HPDE6-E6E7 (cell line): Measurements from ENCODE around the gene MRNIP.

Source experiments
- DNase-seq: peaks from one replicate; pipeline ENCODE4 v3.0.0; 2011; ENCODE audit warnings: missing footprints; ENCODE audit errors: extremely low spot score

MRNIP gene

DNA sequence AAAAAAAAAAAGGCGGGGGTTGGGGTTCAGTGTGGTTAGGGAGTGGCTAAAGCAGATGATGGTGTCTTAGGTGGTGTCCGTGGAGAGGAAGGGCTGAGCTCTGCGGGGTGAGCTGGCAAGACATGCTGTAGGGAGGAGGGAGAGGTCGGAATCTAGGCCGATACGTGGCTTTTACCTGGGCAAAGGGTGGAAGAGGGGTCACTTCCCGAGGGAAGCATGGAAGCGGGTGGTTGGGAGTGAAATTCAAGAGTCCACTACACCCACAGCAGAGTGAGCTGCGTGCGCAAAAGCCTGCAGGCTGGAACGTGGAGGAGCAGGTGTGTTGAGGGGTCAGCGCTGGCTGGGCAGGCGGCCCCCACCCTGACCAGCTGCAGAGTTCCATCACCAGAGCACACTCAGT lies 31.3 kb upstream of the MRNIP start:
- no peak for DNase-seq

DNA sequence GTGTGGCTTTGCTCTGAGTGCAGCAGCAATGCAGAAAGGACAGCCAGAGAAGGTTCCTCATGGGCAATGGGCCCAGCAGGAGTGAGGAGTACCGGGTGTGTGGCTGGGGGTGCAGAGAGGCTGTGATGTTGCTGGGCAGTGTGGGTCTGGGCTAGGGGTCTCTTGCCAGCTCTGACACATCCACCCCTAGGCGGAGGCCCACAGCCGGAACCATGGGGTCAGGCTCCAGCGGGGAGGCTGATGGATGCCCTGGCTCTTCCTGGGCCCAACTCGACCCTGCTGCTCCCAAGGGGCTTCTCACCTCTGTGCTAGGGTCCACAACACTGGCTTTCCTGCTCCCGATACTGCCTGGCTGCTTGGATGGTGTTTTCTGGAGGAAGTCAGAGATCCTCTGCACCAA lies 29.2 kb upstream of the MRNIP start:
- DNase-seq, result no peak

DNA sequence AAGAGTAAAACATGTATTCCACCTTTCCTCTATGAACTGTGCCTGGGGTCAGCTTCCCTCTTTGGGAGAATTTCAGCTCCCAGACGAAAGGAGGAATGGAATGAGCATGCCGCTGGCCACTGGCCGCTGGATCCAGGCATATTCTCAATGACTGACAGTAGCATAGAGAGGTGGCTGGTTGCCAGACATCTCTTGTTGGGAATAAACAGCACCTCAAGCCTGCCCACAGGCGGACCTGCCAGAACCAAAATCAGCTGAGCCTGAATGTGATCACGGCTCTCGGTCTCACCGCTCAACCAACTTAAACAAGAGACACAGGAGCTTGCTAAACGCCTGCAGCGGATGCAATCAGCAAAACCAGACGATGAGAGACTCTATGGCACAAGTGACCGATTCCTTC lies 28.5 kb upstream of the MRNIP start:
- no peak for DNase-seq

DNA sequence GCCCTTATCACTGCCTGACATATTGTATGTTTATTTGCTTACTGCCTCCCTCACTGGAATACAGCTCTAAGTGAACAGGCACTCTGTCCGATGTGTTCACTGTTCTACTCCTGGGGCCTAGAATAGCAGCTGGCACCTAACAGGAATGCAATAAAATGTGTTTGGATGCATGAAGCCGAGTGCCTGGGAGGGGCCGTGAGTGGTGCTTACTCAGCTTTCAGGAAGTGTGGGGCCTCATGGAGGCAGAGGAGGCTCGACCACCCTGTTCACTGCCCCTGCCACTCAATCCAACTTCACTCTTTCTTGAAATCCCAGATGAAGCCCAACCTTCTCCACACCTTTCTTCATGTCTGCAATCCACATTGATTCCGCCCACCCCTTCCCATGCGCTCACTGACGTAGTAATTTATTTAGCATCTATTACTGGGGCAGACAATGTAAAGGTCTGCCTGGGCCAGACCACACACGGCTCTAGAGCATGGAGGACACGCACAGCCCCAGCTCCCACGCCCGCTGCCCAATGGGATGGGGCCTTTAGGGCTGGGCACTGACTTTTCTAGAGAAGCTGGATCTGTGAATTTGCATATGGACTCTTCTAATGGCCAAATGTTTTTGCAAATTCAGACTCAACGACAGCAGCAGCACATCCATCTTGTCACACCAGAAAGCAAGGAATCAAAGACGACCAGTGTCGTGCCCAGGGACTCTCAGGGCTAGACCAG lies 27.7 kb upstream of the MRNIP start:
- DNase-seq, result no peak

DNA sequence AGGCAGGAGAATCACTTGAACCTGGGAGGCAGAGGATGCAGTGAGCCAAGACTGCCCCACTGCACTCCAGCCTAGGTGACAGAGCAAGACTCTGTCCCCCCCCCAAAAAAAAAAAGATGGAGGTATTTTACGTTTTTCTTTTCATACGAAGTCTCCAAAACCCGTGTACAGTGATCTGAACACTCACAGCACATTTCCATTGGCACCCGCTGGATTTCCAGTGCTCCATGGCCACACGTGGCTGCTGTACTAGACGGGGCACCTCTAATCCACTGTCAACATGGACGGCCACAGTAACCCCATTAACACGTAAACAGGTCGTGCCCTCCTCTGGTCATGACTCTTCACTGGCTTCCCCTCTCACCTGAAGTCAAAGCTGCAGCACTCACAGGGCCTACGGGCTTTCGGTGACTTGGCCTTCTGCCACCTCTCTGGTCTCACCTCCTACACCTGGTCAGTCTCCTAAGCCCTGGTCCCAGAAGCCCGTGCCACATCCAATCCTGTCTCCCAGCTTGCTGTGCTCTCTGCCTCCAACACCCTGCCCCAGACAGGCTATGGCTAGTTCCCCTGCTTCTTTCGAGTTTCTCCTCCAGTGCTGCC lies 27.0 kb upstream of the MRNIP start:
- DNase-seq, result no peak

DNA sequence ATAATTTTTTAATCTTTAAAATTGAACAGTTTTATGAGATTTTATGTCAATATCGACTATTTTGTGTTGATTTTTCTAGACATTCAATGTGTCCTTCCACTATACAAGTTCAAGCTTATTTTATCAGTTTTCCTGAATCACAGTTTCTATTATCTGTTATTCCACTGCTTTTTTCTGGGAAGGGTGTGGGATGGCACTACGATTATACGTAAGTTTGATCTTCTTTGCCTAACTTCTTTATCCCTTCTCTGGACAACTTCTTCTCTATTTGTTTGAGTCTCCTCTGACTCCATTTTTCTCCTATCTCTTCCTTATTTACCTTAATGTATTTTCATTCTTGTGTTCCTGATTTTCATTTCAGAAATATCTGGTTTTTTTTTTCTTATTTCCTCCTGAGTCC lies 24.5 kb upstream of the MRNIP start:
- no peak for DNase-seq

DNA sequence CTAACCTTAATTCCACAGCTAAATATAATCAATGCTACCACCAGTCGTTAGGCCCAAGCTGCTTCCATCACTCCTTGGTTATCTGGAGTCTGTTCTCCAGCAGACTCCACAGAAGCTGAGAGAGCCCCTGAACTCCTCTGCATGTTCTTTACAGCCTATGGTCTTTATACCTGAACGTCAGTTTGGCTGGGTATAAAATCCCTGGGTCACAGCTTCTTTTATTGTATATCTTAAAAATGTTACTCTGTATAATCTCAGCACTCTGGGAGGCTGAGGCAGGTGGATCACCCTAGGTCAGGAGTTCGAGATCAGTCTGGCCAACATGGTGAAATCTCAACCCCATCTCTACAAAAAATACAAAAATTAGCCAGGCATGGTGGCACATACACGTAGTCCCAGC lies 23.7 kb upstream of the MRNIP start:
- no peak for DNase-seq

DNA sequence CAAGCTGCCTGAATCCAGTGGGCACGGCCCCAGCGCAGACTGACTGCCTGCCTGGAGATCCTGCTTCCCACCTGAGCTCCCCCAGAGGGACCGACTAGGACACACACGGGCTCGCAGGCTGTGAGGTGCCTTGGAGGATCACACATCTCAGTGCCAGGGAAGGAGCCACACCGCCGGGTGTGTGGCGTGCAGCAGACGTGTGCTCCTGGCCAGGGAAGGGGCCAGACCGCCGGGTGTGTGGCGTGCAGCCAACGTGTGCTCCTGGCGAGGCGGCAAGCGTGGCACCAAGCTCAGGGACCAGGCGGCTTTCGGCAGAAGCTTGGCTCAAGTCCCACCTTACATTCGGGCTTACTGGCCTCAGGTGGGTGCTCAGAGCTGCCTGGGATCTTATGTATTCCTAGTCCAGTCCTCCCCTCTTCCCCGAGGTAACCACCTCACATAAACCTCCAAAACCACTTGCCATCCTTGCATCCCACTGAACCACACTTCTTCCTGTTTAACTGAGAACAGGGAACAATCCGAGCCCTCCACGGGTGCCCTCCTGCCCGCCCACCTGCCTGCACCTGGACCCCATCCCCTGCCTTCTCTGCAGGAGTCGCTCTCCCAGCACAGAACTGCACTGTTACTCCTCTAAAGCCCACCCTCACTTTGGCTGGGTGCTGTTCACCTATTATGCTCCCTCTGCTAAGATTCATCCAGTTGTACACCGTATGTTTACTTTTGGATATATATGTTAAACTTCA lies 22.4 kb upstream of the MRNIP start:
- no peak for DNase-seq

DNA sequence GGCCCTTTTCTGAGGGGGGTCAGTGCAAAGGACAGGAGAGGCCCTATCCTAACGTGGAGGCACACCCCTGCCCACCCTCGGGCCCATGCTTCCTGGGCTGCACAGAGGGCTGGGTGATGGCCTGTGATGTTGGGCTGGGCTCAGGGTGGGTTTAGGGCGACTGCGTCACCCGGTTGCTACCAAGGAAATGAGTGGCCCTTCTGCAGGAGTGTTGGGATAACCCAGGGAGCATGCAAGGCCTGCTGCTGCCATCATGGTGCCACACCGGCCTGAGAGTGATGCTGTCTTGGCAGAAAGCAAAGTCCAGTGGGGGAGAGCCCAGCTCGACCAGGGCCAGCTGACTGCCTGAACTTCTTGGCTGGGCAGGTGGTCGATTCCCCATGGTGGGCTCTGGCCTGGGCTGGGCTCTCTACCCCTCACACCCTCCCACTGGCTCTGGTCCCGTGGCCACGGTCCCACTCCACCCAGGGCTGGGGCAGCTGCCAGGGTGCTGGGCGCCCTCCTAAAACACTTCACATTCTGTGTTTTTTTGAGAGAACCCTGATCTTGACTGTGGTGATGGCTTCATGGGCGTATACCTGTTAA lies 21.5 kb upstream of the MRNIP start:
- DNase-seq, result no peak

DNA sequence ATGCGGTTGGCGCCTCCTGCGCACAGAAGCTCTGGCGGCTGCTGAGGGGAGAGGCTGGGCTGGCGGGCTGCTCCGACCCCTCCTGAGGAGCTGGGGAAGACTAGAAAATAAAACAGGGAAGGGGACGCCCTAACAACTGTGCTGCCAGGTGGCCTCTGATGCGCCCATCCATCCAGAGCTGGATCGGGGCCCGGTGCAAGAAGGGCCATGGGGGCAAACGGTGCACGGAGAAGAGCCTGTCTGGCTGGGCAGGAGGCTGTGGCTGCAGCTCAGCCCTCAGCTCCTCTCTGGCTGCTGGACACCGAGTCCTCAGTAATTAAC lies 21.0 kb upstream of the MRNIP start:
- no peak for DNase-seq

DNA sequence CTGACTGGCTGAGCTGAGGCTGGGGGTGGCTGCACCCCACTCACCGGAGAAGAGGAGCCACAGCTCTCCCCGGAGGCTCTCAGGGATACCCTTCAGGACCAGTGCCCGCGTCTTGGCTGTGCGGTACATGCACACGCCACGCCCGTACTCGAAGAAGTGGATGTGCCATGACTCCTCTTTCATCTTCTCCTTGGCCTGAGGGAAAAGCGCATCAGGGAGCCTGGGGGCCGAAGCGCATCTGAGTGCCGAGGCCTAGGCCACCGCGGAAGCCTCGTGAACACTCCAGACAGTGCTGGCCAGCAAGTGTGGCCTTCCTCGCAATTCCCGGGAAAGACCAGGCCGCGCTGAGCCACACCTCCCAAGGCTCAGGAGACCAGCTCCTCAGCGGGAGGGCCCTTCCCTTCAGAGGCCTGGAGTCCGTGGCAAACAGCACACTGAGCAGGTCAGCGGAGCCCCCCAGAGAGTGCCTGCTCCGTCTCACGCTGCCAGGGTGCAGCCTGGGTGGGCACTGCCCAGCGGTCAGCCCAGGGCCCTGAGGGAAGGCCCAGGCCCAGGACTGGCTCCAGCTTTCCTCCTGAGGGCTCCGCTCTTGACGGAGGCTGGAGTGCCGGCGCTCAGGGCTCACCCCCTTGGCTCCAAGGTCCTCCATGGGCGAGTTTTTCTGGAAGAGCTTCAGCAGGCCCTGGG lies 20.5 kb upstream of the MRNIP start:
- no peak for DNase-seq

DNA sequence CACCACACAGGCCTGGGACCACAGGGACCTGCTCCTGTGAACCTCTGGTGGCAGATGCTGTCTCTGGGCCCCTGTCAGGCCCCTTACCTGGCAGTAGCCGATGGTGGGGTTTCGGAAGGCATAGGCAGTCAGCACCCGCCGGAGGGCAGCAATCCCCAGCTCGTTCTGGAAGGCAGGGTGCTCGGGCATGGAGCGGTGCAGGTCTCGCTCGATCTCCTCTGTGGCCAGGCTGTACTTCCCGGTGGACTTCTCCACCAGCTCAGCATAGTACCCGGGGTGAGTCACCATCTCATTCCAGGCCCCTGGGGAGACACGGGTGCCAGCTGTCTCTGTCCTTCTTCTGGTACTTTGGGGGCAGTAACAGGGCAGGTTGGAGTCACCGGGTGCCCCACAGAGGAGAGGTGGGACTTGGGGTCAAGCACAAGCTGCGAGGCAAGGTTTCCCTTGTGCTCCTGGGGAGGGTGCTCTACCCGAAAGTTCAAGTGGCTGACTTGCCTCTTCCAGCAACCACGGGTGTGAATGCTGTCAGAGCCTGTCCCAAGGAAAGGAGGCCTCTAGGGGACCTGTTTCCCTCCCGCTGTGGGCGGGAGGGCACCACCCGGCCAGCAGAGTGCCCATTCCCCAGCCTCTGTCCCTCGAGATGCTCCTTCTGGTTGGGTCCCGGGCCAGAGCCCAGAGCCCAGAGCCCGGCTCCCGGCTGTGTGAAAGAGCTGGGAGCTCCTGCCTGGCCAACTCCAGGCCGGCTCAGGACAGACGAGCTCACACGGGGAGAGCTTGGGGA lies 19.8 kb upstream of the MRNIP start:
- no peak for DNase-seq

DNA sequence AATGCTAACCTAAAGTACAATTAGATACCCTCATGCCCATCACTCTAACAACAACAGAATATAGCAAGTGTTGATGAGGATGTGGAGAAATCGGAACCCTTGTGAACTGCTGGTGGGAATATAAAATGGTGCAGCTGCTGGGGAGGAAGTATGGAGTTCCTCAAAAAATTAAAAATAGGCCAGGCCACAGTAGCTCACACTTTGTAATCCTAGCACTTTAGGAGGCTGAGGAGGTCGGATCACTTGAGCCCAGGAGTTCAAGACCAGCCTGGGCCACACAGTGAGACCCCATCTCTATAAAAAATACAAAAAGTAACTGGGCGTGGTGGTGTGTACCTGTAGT lies 18.0 kb upstream of the MRNIP start:
- no peak for DNase-seq

DNA sequence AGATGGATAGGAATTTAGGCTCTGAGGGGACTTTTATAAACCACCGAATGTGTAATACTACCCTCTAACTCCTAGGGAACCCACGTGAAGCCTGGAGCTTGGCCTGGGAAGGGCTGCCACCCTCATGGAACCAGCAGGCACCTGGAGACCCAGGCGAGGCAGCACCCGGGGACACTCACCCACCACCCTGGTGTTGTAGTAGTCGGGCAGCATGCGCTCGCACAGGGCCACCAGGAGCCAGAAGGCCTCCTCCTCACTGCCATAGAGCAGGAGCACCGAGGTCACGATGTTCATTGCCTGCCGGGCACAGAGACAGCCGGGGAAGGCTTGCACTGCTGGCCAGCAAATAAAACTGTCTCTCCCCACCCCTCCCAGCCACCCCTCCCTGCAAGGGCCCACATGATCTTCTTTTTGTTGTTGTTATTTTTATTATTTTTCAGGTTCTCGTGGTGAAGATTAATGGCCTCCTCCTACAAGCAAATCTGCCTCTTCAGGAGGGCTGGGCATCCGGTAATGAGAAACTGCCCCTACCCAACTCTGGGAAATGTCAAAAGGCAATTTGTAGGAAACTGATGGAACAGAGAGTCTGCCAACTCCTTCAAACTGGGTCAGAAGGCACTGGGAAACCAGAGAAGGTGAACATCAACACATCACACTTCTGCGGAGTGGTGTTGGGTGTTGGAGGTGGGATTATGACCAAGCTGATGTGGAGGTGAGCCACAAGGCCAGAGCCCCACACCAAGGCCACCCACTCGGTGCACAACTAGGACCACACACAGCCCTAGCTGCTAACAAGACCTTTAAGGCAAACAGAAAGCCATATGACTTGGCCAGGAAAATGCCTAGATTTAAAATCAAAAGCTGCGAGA lies 17.4 kb upstream of the MRNIP start:
- no peak for DNase-seq

DNA sequence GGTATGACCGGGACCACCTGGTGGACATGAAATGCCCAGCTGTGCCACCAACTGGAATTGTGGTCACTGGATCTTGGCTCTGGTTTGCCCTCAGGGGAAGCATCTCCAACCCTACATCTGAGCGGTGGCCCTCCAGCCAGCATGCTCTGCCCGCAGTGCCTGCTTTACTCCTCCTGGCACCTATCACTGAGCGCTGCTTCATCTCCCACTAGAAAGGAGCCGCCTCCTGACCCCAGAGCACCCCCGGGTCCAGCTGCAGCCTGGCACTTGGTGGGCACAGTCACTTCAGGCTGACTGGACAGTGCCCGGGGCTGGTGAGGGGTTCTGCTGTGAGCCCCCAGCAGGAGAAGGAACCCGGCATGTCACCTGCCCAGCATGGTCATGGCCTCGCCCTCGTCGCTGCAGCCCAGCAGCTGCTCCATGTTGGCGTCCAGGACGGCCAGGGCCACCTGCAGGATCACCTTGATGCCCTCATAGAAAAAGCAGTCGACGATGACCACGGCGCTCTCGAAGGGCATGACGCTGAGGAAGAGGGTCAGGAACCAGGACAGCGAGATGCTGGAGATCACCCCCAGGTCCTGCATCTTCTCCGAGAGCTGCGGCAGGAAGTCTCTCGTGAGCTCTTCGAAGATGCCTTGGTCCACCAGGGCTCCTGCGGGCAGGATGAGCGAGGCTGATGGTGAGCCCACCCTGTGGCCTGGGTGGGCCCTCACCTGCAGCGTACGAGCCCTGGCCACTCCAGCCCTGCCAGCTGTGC lies 16.1 kb upstream of the MRNIP start:
- DNase-seq, result no peak

DNA sequence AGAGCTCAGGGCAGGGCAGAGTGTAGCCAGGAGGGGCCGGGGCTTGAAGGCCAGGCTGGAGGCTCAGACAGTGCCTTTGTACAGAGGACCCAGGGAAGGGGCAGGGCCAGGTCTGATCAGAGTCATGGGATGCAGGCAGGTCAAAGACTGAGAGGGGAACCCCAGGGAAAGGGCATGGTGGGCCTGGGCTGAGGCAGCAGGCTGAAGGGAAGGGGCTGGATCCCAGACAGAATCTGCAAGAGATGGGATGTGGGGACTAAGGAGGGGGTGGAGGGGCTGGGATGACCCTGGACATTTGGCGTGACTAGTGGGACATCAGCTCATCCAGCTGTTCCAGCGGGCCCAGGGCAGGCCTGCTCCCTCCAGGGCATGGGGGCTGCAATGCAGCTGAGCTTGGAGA lies 15.5 kb upstream of the MRNIP start:
- DNase-seq, result no peak

DNA sequence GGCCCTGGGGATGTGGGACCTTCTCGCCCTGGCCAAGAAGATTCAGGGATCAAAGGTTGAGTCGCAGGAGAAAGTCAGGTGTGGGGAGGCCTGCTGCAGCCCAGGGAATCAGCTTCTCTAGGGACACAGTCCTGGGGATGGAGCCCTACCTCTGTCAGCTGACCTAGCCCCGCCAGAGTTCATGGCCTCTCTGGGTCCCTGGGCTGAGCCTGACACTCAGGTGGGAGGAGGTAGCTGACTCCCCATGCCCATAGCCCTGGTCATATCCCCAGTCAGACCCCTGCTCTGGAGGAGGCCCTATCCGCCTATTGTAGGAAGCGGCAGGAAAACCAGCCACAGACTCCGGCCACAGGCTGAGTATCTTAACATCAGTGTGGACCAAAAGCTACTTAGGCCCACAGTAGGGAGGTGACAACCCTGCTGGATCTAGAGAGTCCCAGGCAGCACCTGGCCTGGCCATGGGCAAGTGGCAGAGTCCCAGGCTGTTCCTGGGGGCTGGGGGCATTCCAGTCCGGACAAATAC lies 15.0 kb upstream of the MRNIP start:
- no peak for DNase-seq

DNA sequence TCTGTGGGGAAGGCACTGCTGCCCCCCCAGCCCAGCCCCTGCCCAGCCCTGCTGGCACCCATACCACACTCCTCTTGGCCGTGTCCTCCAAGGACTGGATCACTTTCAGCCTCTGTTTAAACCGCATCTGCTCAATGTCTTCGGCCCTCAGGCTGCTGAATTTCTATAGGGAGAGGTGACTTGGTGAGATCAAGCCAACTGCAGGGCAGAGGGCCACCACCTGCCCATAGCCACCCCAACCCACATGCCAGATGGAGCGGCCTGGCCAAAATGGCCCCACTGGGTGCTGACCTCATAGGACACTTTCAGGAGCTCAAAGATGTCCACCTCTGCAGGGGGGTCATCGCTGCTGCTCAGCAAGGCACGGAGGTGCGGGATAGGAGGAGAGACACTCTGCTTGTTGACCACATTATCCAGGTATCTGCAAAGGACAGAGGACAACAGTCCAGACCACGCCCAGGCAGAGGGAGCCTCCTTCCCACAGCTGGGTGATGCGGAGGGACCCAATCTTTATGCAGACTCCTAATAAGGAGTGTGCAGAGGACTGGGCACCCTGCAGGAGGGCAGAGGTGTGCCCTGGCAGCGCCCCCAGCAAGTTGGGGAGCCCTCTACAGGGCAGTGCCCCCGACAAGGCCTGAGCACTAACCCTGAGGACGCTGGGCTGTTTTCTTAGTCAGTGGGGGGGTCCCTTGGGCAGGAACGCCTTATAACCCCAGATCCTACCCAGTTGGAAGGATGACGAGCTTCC lies 14.4 kb upstream of the MRNIP start:
- DNase-seq, result no peak
